H1 (cell line): ENCODE results near the gene KLHDC10.

Experiments used
- CTCF ChIP-seq, 3 experiments: IDR thresholded peaks; 1 replicate in 2 of 3; 2 replicates in 1 of 3; pipeline versions ENCODE4 v1.5.1 to v1.6.1; 2011; ENCODE audit warnings: low read length in 3 of 3, mild to moderate bottlenecking in 3 of 3, inconsistent platforms in 2 of 3, low read depth in 1 of 3, moderate library complexity in 1 of 3; ENCODE audit not compliant: insufficient read depth in 1 of 3; ENCODE audit errors: control extremely low read depth in 1 of 3
- E2F6 ChIP-seq: IDR thresholded peaks from 2 replicates; pipeline ENCODE4 v1.6.1; 2012; ENCODE audit warnings: inconsistent platforms
- EZH2 ChIP-seq: fragments of 200-600 bp; sonication (generic); IDR thresholded peaks from 2 replicates; pipeline ENCODE4 v1.7.1; 2012; ENCODE audit warnings: low read depth, mild to moderate bottlenecking, moderate library complexity, low read length, inconsistent platforms; ENCODE audit not compliant: severe bottlenecking
- GABPA ChIP-seq: IDR thresholded peaks from 2 replicates; pipeline ENCODE4 v1.6.1; 2011; ENCODE audit warnings: mild to moderate bottlenecking, low read length, moderate library complexity, borderline replicate concordance; ENCODE audit not compliant: insufficient read depth
- MAX ChIP-seq: IDR thresholded peaks from 2 replicates; pipeline ENCODE4 v1.6.1; 2012; ENCODE audit warnings: inconsistent platforms
- POLR2A ChIP-seq, 2 experiments: IDR thresholded peaks; 1 replicate in 1 of 2; 2 replicates in 1 of 2; pipeline ENCODE4 v1.6.1; 2011; ENCODE audit warnings: low read depth in 2 of 2, low read length in 2 of 2, mild to moderate bottlenecking in 2 of 2; ENCODE audit errors: control extremely low read depth in 1 of 2
- RXRA ChIP-seq: IDR thresholded peaks from 2 replicates; pipeline ENCODE4 v1.6.1; 2011; ENCODE audit warnings: low read depth, mild to moderate bottlenecking, low read length, moderate library complexity; ENCODE audit not compliant: insufficient read depth
- SAP30 ChIP-seq: fragments of 300-600 bp; sonication (generic); IDR thresholded peaks from 2 replicates; pipeline ENCODE4 v1.7.1; 2012; ENCODE audit warnings: low read length, moderate library complexity, mild to moderate bottlenecking, inconsistent platforms; ENCODE audit not compliant: insufficient read depth, insufficient replicate concordance
- TBP ChIP-seq: IDR thresholded peaks from 2 replicates; pipeline ENCODE4 v1.6.1; 2011; ENCODE audit warnings: low read depth, low read length, improper control_type of control experiment

DNA sequence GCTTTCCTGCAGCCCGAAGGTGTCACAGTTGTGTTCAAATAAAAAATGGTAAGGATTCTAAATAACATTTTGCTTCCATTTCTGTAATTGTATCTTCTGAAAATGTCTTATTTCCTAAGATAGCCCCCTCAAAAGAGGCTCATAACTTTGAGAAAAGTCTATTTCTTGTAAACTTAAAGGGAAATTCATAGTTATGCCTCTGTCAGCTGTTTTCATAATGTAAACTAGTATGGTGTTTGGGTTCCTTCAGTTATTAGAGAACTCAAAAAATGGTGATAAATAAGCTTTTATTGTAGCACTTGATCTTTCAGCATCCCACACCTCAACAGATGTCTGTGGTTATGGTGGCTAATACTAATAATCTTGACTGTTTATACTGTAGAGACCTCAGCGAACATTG is 57.1 kb downstream of the KLHDC10 start:
- TF ChIP-seq CTCF (IDR thresholded peaks at IDR 0.05; ENCODE audit: control extremely low read depth in 1 of 3, insufficient read depth in 1 of 3, low read depth in 1 of 3, low read length in 3 of 3) (no peak), RXRA (no peak), EZH2 (no peak), POLR2A (IDR thresholded peaks at IDR 0.05; ENCODE audit: control extremely low read depth in 1 of 2, low read depth in 2 of 2, low read length in 2 of 2) (no peak), GABPA (no peak), E2F6 (no peak), SAP30 (no peak), MAX (no peak), TBP (no peak)
